HCT116 (cell line): ENCODE measurements around the gene AASDH. TPM values are rescaled to one million over a fixed set of nuclear protein-coding genes. Genes with fewer than 3 reads are reported as not detected.

Experiments
- ATAC-seq: fragments of 200-7000 bp; cut with Tn5 transposase; 2 replicates; pipeline ENCODE4 v1.9.1; 2020; ENCODE audit warnings: mild to moderate bottlenecking, moderate library complexity
- BruUV-seq: library from RNA; stranded (reverse); fragments of 400-500 nt; replicated peaks from 2 replicates; lab custom pipeline; 2021; lab: Mats Ljungman, UMichigan
- CTCF ChIA-PET: fragments of 300-600 bp; sonication (Branson Sonifier 250); formaldehyde crosslinking; loops from one replicate; lab custom pipeline; 2021; ENCODE audit warnings: antibody characterized with exemption; lab: Charles Lee
- POLR2A ChIA-PET: fragments of 300-600, 350-600 bp; sonication (Branson Sonifier 250); formaldehyde crosslinking; loops from one replicate; lab custom pipeline; 2021; ENCODE audit warnings: antibody characterized with exemption; lab: Charles Lee
- RAD21 ChIA-PET, 2 experiments: fragments of 300-600 bp; sonication (Branson Sonifier 250); formaldehyde crosslinking; loops; one replicate each; lab custom pipeline; 2023; ENCODE audit warnings: low total read pairs in 2 of 2; ENCODE audit not compliant: uncharacterized antibody in 2 of 2, unreplicated experiment in 2 of 2, low non-redundant PET in 1 of 2; lab: Charles Lee
- DNase-seq: peaks from one replicate; pipeline ENCODE4 v3.0.0-alpha.2; 2010; ENCODE audit warnings: low read depth, low spot score
- H2AFZ ChIP-seq: fragments of 200-600 bp; shearing (Covaris generic), sonication (generic); 2 replicates; pipeline ENCODE4 v1.6.1; 2017; ENCODE audit warnings: low read depth, mixed run types, mixed read lengths, antibody characterized with exemption, low read length; ENCODE audit not compliant: poor library complexity, severe bottlenecking
- H3K27ac ChIP-seq: 2 replicates; pipeline ENCODE4 v1.5.1; 2012; ENCODE audit warnings: low read depth, low read length
- H3K27me3 ChIP-seq: fragments of 200-600 bp; sonication (generic); 2 replicates; pipeline ENCODE4 v1.6.1; 2016; ENCODE audit warnings: mixed run types, low read length, mixed read lengths; ENCODE audit not compliant: insufficient read depth
- H3K36me3 ChIP-seq, 2 experiments: fragments of 200-500 bp in 1 of 2; fragments of 200-600 bp in 1 of 2; sonication (Bioruptor generic) in 1 of 2; sonication (generic) in 1 of 2; 2 replicates each; pipeline versions ENCODE4 v1.5.1 to v1.6.1; 2014 to 2016; ENCODE audit warnings: low read length in 2 of 2, inconsistent platforms in 1 of 2, mixed read lengths in 1 of 2, mixed run types in 1 of 2; ENCODE audit not compliant: insufficient read depth in 2 of 2, control insufficient read depth in 1 of 2
- H3K4me1 ChIP-seq, 2 experiments: fragments of 200-600 bp in 1 of 2; sonication (generic) in 1 of 2; 2 replicates each; pipeline versions ENCODE4 v1.5.1 to v1.6.1; 2012 to 2017; ENCODE audit warnings: low read length in 2 of 2, inconsistent platforms in 1 of 2, mild to moderate bottlenecking in 1 of 2, mixed read lengths in 1 of 2, mixed run types in 1 of 2, moderate library complexity in 1 of 2; ENCODE audit not compliant: insufficient read depth in 2 of 2, control insufficient read depth in 1 of 2
- H3K4me2 ChIP-seq: fragments of 200-600 bp; sonication (generic); 2 replicates; pipeline ENCODE4 v1.6.1; 2017; ENCODE audit warnings: mixed run types, low read length, mixed read lengths
- H3K4me3 ChIP-seq, 2 experiments: fragments of 200-600 bp in 1 of 2; sonication (generic) in 1 of 2; replicated peaks in 1 of 2; 2 replicates each; pipeline ENCODE4 v1.5.1; 2011 to 2016; ENCODE audit warnings: low read length in 2 of 2, control low read depth in 1 of 2, low read depth in 1 of 2, mild to moderate bottlenecking in 1 of 2, mixed read lengths in 1 of 2, mixed run types in 1 of 2
- H3K79me2 ChIP-seq: fragments of 200-600 bp; sonication (generic); 2 replicates; pipeline ENCODE4 v1.6.1; 2017; ENCODE audit warnings: mild to moderate bottlenecking, mixed run types, low read length, moderate library complexity, mixed read lengths; ENCODE audit not compliant: insufficient read depth
- H3K9ac ChIP-seq: fragments of 200-600 bp; sonication (generic); 2 replicates; pipeline ENCODE4 v1.6.1; 2016; ENCODE audit warnings: low read length, mixed read lengths
- H3K9me2 ChIP-seq: fragments of 200-600 bp; sonication (generic), shearing (Covaris generic); 2 replicates; pipeline ENCODE4 v1.6.1; 2017; ENCODE audit warnings: mixed run types, mild to moderate bottlenecking, moderate library complexity; ENCODE audit not compliant: insufficient read depth
- H3K9me3 ChIP-seq, 2 experiments: fragments of 200-500 bp in 1 of 2; fragments of 200-600 bp in 1 of 2; sonication (Bioruptor generic) in 1 of 2; sonication (generic) in 1 of 2; 2 replicates each; pipeline ENCODE4 v1.6.1; 2014 to 2017; ENCODE audit warnings: low read length in 2 of 2, mixed read lengths in 2 of 2, inconsistent platforms in 1 of 2, low read depth in 1 of 2, mild to moderate bottlenecking in 1 of 2, mixed run types in 1 of 2, moderate library complexity in 1 of 2; ENCODE audit not compliant: control insufficient read depth in 1 of 2, insufficient read depth in 1 of 2
- H4K20me1 ChIP-seq: fragments of 200-600 bp; sonication (generic), shearing (Covaris generic); 2 replicates; pipeline ENCODE4 v1.6.1; 2017; ENCODE audit warnings: mixed run types, mild to moderate bottlenecking, moderate library complexity; ENCODE audit not compliant: insufficient read depth
- CBX3 ChIP-seq: IDR thresholded peaks from 2 replicates; pipeline ENCODE4 v1.6.1; 2012; ENCODE audit warnings: low read depth
- CEBPB ChIP-seq: IDR thresholded peaks from 2 replicates; pipeline ENCODE4 v1.6.1; 2012; ENCODE audit warnings: low read depth
- EZH2 ChIP-seq: fragments of 200-600 bp; sonication (generic); IDR thresholded peaks from 2 replicates; pipeline ENCODE4 v1.6.1; 2017; ENCODE audit warnings: antibody characterized with exemption, mixed run types
- EZH2phosphoT487 ChIP-seq: fragments of 200-600 bp; IDR thresholded peaks from 2 replicates; pipeline ENCODE4 v1.6.1; 2018; ENCODE audit warnings: antibody characterized with exemption, borderline replicate concordance
- JUND ChIP-seq: IDR thresholded peaks from 2 replicates; pipeline ENCODE4 v1.6.1; 2012
- RAD21 ChIP-seq: IDR thresholded peaks from 2 replicates; pipeline ENCODE4 v1.6.1; 2012; ENCODE audit warnings: low read depth, mild to moderate bottlenecking
- SP1 ChIP-seq: IDR thresholded peaks from 2 replicates; pipeline ENCODE4 v1.6.1; 2012; ENCODE audit warnings: low read depth
- YY1 ChIP-seq: IDR thresholded peaks from 2 replicates; pipeline ENCODE4 v1.6.1; 2011; ENCODE audit warnings: low read length, low read depth, moderate library complexity, mild to moderate bottlenecking; ENCODE audit not compliant: insufficient replicate concordance; ENCODE audit errors: extremely low read depth
- intact Hi-C: fragments of 100-400 bp; cut with micrococcal nuclease; formaldehyde crosslinking; loops from 2 replicates; pipeline ENCODE4 v1.10.0; 2022
- total RNA-seq: library from RNA; stranded (reverse); gene quantifications from one replicate; pipeline ENCODE4 v1.2.1, GENCODE V29; 2021; ENCODE audit not compliant: unreplicated experiment
- TF ChIP-seq, protein P1 (sequence below): IDR thresholded peaks from 2 replicates; pipeline ENCODE4 v1.6.1; 2012
- TF ChIP-seq, protein P2 (sequence below), 3 experiments: fragments of 200-600 bp in 1 of 3; sonication (generic) in 1 of 3; IDR thresholded peaks in 2 of 3; conservative IDR thresholded peaks in 1 of 3; 2 replicates each; pipeline ENCODE4 v1.5.1; 2012 to 2017; ENCODE audit warnings: low read depth in 2 of 3, low read length in 2 of 3, antibody characterized with exemption in 1 of 3, borderline replicate concordance in 1 of 3, control low read depth in 1 of 3, mild to moderate bottlenecking in 1 of 3, mixed read lengths in 1 of 3, mixed run types in 1 of 3, moderate library complexity in 1 of 3; ENCODE audit not compliant: insufficient read depth in 1 of 3

AASDH gene
- total RNA-seq, 1 experiment from 2014 or later, result 13.7 TPM

DNA sequence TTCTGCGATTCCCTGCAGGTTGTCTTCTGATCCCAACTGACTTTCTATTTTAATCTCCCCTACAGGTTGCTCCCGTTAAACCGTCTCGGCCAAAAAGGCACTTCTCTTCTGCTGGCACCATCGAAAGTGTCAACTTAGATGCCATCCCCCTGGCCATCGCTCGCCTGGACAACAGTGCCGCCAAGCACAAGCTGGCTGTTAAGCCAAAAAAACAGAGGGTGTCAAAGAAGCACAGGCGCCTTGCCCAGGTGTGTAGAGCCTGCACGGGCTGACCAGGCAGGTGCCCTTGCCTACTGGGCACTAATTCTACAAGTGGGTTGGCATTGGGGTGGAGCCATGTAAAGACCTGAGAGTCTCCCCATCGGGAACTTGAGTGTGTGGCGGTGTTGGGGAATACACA is 74.2 kb downstream of the AASDH start:
- Histone ChIP-seq H3K9me3 (no peaks in the 10 kb centered on the region), H4K20me1 (no peaks in the 10 kb centered on the region), H3K79me2 (no peaks in the 10 kb centered on the region), H3K27me3 (no peaks in the 10 kb centered on the region), H3K4me2 (no peak overlapping the region), H3K9ac (no peak overlapping the region), H3K36me3 (no peaks in the 10 kb centered on the region), H3K9me2 (no peaks in the 10 kb centered on the region)
- intact Hi-C loops, result no loop called here
- ChIA-PET POLR2A (no interaction called here), CTCF (no interaction called here)
- TF ChIP-seq CBX3, result no peak
- no peak for TF ChIP-seq EZH2
- TF ChIP-seq YY1, result no peak
- TF ChIP-seq, protein P1, sequence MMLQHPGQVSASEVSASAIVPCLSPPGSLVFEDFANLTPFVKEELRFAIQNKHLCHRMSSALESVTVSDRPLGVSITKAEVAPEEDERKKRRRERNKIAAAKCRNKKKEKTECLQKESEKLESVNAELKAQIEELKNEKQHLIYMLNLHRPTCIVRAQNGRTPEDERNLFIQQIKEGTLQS, result no peak
- no peak for TF ChIP-seq EZH2phosphoT487
- TF ChIP-seq RAD21, result no peak
- no peak for TF ChIP-seq SP1
- TF ChIP-seq JUND, result no peak
- no peak for TF ChIP-seq CEBPB
- TF ChIP-seq, protein P2, sequence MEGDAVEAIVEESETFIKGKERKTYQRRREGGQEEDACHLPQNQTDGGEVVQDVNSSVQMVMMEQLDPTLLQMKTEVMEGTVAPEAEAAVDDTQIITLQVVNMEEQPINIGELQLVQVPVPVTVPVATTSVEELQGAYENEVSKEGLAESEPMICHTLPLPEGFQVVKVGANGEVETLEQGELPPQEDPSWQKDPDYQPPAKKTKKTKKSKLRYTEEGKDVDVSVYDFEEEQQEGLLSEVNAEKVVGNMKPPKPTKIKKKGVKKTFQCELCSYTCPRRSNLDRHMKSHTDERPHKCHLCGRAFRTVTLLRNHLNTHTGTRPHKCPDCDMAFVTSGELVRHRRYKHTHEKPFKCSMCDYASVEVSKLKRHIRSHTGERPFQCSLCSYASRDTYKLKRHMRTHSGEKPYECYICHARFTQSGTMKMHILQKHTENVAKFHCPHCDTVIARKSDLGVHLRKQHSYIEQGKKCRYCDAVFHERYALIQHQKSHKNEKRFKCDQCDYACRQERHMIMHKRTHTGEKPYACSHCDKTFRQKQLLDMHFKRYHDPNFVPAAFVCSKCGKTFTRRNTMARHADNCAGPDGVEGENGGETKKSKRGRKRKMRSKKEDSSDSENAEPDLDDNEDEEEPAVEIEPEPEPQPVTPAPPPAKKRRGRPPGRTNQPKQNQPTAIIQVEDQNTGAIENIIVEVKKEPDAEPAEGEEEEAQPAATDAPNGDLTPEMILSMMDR (IDR thresholded peaks at IDR 0.05 in 2 of 3, conservative IDR thresholded peaks at IDR 0.05 in 1 of 3; ENCODE audit: borderline replicate concordance in 1 of 3, insufficient read depth in 1 of 3, low read depth in 2 of 3, low read length in 2 of 3), result no peak
- TF ChIP-seq, all 23 proteins: peak for 0
- H2AFZ ChIP-seq, result no peak overlapping the region
- ATAC-seq, result no peak
- BruUV-seq, result no TSS peak
- RAD21 ChIA-PET, result no interaction called here
- H3K4me1 ChIP-seq, result peaks cover 0 to 1% of the 10 kb centered on the region in 2 experiments; a peak in 1 of 4 replicates
- no peak overlapping the region for H3K4me3 ChIP-seq
- DNase-seq, result no peak
- no peak overlapping the region for H3K27ac ChIP-seq
